Measurements from ENCODE around the gene SDK2.

Gene SDK2

DNA sequence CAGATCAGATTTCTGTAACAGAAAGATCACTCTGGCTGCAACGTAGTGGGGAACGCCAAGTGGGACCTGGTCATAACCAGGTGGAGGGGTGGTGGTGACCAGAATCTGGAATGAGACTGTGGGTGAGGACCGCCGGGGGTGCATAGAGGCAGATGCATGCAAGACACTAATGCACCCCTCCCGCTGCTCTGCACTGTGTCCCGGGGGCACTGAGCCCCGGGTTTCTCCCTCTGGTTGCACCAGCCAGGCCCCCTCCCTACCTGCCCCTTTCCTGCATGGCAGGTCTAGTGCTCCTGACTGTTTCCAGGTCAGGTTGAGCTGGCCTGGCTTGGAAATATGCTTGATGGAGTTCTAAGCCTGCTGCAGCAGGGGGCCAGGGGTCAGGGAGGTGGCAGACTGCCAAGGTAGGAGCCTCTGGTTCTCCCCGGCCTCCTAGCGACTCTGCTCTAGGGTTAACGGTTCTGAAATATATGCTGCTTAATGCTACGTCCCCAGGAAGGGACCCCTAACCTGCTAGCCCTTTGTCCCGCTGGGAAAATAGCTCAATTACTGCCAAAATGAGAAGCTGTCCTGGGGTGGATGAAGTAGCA lies 94.3 kb downstream of the SDK2 start:
- H3K4me3 ChIP-seq (ENCODE audit: low read depth in 1 of 2, low read length in 2 of 2) = no peak overlapping the region
- no peaks in the 10 kb centered on the region for H3K36me3 ChIP-seq (ENCODE audit: control insufficient read depth in 1 of 2, insufficient read depth in 2 of 2, low read length in 2 of 2)
- H3K4me1 ChIP-seq (ENCODE audit: control insufficient read depth in 1 of 2, insufficient read depth in 2 of 2, low read length in 2 of 2) = no peaks in the 10 kb centered on the region
- H3K27ac ChIP-seq (ENCODE audit: low read length) = no peak overlapping the region
- no peaks in the 10 kb centered on the region for H3K27me3 ChIP-seq (ENCODE audit: low read depth, low read length)
- H3K9me3 ChIP-seq (ENCODE audit: control insufficient read depth in 1 of 2, low read length in 2 of 2) = no peaks in the 10 kb centered on the region

DNA sequence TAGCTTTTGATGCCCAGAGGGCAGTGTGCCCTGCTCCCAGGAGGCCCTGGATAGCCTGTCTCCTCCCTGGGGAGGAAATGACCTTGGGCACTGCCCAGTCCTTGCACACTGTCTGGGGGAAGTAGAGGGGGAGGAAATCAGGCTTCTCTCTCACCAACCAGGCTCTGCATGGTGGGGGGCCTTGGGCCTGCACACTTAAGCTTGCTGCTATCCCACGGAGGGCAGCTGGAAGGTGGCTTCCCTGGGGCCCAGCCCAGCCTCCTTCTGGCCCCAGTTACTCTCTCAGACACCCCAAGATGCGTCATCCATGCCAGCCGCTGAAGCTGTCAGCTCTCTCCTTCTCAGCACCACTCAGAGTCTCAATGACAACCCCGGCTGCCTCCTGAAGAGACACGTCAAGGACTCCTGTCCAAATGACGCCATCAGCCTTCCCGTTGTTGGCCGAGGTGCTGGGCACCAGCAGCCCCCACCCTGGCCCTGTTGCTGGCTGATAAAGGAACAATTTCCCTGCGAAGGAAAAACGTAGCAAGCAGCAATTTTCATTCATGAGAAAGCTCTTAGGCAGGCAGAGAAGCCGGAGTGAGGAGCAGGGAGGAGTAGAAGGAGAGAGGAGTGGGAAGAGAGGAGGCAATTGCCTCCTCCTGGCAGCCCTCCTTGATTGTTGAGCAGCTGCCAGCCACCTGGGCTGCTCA lies 95.5 kb downstream of the SDK2 start:
- Histone ChIP-seq H3K4me1 (ENCODE audit: control insufficient read depth in 1 of 2, insufficient read depth in 2 of 2, low read length in 2 of 2) (no peaks in the 10 kb centered on the region), H3K27ac (ENCODE audit: low read length) (no peak overlapping the region), H3K27me3 (ENCODE audit: low read depth, low read length) (no peaks in the 10 kb centered on the region), H3K9me3 (ENCODE audit: control insufficient read depth in 1 of 2, low read length in 2 of 2) (no peaks in the 10 kb centered on the region), H3K36me3 (ENCODE audit: control insufficient read depth in 1 of 2, insufficient read depth in 2 of 2, low read length in 2 of 2) (no peaks in the 10 kb centered on the region), H3K4me3 (ENCODE audit: low read depth in 1 of 2, low read length in 2 of 2) (no peak overlapping the region)

DNA sequence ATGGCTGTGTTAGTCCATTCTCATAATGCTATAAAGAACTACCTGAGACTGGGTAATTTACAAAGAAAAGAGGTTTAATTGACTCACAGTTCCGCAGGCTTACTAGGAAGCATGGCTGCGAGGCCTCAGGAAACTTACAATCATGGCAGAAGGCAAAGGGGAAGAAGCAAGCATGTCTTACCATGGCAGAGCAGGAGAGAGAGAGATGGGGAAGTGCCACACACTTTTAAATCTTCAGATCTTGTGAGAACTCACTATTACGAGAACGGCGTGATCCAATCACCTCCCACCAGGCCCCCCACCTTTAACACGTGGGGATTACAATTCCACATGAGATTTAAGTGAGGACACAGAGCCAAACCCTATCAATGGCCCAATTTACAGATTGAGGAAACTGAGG lies 96.5 kb downstream of the SDK2 start:
- Histone ChIP-seq H3K9me3 (ENCODE audit: control insufficient read depth in 1 of 2, low read length in 2 of 2) (no peaks in the 10 kb centered on the region), H3K4me3 (ENCODE audit: low read depth in 1 of 2, low read length in 2 of 2) (no peak overlapping the region), H3K36me3 (ENCODE audit: control insufficient read depth in 1 of 2, insufficient read depth in 2 of 2, low read length in 2 of 2) (no peaks in the 10 kb centered on the region), H3K27me3 (ENCODE audit: low read depth, low read length) (no peaks in the 10 kb centered on the region), H3K27ac (ENCODE audit: low read length) (no peak overlapping the region), H3K4me1 (ENCODE audit: control insufficient read depth in 1 of 2, insufficient read depth in 2 of 2, low read length in 2 of 2) (no peaks in the 10 kb centered on the region)

DNA sequence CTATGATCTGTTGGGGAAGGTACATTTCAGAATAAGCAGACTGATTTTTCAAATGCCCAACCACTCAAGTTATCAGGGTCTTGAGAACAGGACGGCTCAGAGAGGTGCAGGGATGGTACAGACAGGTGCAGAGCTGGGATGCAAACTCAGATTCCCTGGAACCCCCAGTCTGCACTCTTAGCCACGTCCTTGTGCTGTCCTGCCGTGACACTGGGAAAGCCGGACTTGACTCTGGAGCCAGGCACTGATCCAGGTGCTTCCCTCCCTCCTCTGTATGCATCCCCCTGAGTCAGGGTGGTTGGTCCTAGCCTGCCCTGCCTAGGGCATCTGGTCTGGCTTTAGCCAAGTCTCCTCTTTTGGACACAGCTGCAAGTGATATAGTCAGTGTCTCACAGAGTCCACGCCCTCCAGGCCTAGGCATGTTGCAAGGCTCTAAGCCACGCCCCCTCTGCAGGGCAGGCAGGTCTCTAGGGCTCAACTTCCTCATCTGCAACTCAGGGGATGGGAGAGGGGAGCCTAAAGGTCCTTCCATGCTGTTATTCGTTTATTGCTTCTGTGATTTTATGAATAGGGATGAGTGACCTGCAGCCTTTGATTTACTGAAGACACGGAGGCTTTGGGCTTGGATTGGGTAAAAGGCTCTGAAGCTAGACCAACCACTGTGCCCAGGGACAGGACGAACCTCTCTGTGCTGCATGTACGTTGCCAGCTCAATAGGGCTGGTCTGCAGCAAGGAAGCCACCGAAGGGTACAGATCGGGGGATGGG lies 97.3 kb downstream of the SDK2 start:
- no peaks in the 10 kb centered on the region for H3K9me3 ChIP-seq (ENCODE audit: control insufficient read depth in 1 of 2, low read length in 2 of 2)
- H3K27me3 ChIP-seq (ENCODE audit: low read depth, low read length) = no peaks in the 10 kb centered on the region
- H3K27ac ChIP-seq (ENCODE audit: low read length) = no peak overlapping the region
- no peak overlapping the region for H3K4me3 ChIP-seq (ENCODE audit: low read depth in 1 of 2, low read length in 2 of 2)
- no peaks in the 10 kb centered on the region for H3K36me3 ChIP-seq (ENCODE audit: control insufficient read depth in 1 of 2, insufficient read depth in 2 of 2, low read length in 2 of 2)
- H3K4me1 ChIP-seq (ENCODE audit: control insufficient read depth in 1 of 2, insufficient read depth in 2 of 2, low read length in 2 of 2) = no peaks in the 10 kb centered on the region

DNA sequence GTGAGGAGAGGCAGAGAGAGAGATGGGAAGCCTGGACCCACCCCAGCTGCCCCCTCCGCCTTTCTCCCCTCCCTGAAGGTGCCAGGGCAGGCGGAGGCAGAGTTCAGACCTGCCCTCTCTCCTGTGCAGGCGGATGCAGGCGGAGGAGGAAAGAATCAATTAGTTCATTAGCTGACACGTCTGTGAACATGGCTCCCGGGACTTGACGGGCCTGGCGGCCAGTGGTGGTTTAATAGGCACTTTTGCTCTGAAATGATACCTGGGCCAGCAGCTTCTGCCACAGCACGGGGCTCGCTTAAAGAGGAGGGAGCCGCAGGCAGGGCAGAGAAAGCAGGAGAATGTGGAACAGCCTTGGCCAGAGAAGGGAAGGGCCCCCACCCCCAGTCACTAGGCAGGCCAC lies 98.1 kb downstream of the SDK2 start:
- H3K9me3 ChIP-seq (ENCODE audit: control insufficient read depth in 1 of 2, low read length in 2 of 2) = no peaks in the 10 kb centered on the region
- H3K4me3 ChIP-seq (ENCODE audit: low read depth in 1 of 2, low read length in 2 of 2) = no peak overlapping the region
- H3K27ac ChIP-seq (ENCODE audit: low read length) = no peak overlapping the region
- H3K36me3 ChIP-seq (ENCODE audit: control insufficient read depth in 1 of 2, insufficient read depth in 2 of 2, low read length in 2 of 2) = no peaks in the 10 kb centered on the region
- no peaks in the 10 kb centered on the region for H3K4me1 ChIP-seq (ENCODE audit: control insufficient read depth in 1 of 2, insufficient read depth in 2 of 2, low read length in 2 of 2)
- no peaks in the 10 kb centered on the region for H3K27me3 ChIP-seq (ENCODE audit: low read depth, low read length)

DNA sequence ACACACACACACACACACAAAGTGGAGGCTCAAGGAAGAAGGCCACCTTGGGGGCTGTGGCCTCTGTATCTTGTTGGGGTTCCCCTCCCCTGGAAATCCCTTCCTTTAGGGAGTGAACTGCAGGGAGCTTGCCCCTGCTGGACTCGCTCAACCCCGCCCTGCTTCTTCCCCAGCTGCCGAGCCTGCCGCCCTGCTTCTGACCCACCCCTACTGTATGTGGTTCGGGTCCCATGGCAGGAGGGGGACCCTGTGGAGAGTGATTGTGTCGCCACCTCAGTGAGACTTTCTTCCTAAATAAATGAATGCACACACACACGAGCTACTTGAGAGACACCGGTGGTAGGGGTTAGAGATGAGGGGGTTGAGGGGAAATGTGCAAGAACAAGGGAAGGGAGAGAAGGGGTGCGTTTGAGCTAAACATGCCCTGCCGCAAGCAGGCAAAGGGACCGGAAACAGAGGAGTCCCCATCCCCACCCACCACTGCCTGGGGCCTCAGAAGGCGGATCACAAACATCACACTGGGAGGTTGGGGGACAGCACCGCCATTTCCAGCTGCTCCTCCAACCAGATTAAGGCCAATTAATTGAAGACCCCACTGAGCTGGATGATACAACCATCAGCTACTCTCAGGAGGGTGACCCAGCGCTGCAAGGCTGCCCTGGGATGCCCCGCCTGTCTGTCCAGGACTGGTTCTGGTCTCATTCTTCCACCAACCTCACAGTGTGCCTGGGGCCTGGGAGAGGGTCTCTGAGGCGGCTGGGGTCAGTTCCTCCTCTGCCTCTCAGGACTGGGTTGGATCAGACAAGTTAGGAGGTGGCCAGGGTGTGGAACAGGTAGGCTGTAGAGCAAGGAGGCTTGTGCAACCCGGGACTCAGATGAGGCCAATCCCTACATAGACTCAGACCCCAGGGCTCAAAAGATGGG lies 98.9 kb downstream of the SDK2 start:
- Histone ChIP-seq H3K4me1 (ENCODE audit: control insufficient read depth in 1 of 2, insufficient read depth in 2 of 2, low read length in 2 of 2) (no peaks in the 10 kb centered on the region), H3K27me3 (ENCODE audit: low read depth, low read length) (no peaks in the 10 kb centered on the region), H3K9me3 (ENCODE audit: control insufficient read depth in 1 of 2, low read length in 2 of 2) (no peaks in the 10 kb centered on the region), H3K4me3 (ENCODE audit: low read depth in 1 of 2, low read length in 2 of 2) (no peak overlapping the region), H3K36me3 (ENCODE audit: control insufficient read depth in 1 of 2, insufficient read depth in 2 of 2, low read length in 2 of 2) (no peaks in the 10 kb centered on the region), H3K27ac (ENCODE audit: low read length) (no peak overlapping the region)

DNA sequence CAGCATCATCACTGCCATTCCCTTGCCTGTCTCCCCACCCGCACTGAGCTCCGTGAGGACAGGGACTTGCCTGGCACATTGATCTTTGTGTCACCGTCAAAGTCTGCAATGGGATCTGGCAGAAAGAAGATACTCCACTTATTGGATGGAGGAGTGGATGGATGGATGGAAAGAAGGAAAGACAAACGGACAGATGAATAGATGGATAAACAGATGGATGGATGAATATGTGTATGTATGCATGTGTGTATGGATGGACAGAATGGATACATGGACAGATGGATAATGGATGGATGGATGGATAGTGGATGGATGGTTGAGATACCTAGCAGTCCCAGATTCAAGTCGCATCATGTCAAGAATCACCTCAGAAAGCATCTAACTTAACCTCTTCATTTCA lies 99.9 kb downstream of the SDK2 start:
- no peaks in the 10 kb centered on the region for H3K27me3 ChIP-seq (ENCODE audit: low read depth, low read length)
- no peak overlapping the region for H3K27ac ChIP-seq (ENCODE audit: low read length)
- H3K4me3 ChIP-seq (ENCODE audit: low read depth in 1 of 2, low read length in 2 of 2) = no peak overlapping the region
- H3K36me3 ChIP-seq (ENCODE audit: control insufficient read depth in 1 of 2, insufficient read depth in 2 of 2, low read length in 2 of 2) = no peaks in the 10 kb centered on the region
- H3K4me1 ChIP-seq (ENCODE audit: control insufficient read depth in 1 of 2, insufficient read depth in 2 of 2, low read length in 2 of 2) = no peaks in the 10 kb centered on the region
- no peaks in the 10 kb centered on the region for H3K9me3 ChIP-seq (ENCODE audit: control insufficient read depth in 1 of 2, low read length in 2 of 2)

DNA sequence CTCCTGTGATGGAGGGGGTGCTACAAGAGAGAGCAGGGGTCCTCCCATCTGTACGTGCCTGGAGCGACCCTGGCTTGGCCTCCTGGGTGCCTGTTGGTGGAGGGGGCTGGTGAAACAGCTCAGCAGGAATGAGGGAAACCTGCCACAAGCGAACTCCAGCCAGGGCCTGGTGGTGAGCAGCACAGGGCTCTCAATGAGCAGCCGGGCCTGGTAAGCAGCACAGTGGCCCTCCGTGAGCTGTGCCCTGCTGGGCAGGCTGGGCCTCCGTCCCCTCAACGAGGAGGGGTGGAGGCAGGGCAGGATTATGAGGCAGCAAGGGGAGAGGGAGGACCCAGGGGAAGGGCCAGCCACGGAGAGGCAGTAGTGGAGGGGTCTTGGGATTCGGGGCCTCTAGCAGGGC lies 101.9 kb downstream of the SDK2 start:
- no peaks in the 10 kb centered on the region for H3K9me3 ChIP-seq (ENCODE audit: control insufficient read depth in 1 of 2, low read length in 2 of 2)
- H3K27ac ChIP-seq (ENCODE audit: low read length) = no peak overlapping the region
- H3K4me1 ChIP-seq (ENCODE audit: control insufficient read depth in 1 of 2, insufficient read depth in 2 of 2, low read length in 2 of 2) = no peaks in the 10 kb centered on the region
- no peaks in the 10 kb centered on the region for H3K36me3 ChIP-seq (ENCODE audit: control insufficient read depth in 1 of 2, insufficient read depth in 2 of 2, low read length in 2 of 2)
- no peaks in the 10 kb centered on the region for H3K27me3 ChIP-seq (ENCODE audit: low read depth, low read length)
- no peak overlapping the region for H3K4me3 ChIP-seq (ENCODE audit: low read depth in 1 of 2, low read length in 2 of 2)

DNA sequence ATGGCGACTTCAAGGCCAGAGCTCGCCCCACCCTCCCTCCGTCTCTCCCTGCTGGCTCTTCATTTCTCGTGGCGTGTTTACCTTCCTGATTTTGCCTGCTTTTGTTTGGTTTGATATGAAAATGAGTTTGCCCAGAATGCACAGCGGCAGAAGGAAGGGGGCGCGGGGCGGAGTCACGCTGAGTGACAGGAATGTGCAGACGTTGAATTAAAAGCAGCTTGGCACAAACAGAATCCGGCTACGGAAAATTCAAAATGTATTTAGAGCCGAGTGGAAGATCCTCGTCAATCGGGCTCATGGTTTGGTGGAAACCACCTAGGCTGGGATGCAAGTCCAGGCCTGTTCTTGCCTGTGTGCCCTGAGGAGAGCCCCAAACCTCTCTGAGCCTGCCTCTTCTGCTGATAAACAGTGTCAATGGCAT lies 102.7 kb downstream of the SDK2 start:
- no peaks in the 10 kb centered on the region for H3K27me3 ChIP-seq (ENCODE audit: low read depth, low read length)
- H3K4me3 ChIP-seq (ENCODE audit: low read depth in 1 of 2, low read length in 2 of 2) = no peak overlapping the region
- H3K9me3 ChIP-seq (ENCODE audit: control insufficient read depth in 1 of 2, low read length in 2 of 2) = no peaks in the 10 kb centered on the region
- H3K4me1 ChIP-seq (ENCODE audit: control insufficient read depth in 1 of 2, insufficient read depth in 2 of 2, low read length in 2 of 2) = no peaks in the 10 kb centered on the region
- H3K27ac ChIP-seq (ENCODE audit: low read length) = no peak overlapping the region
- H3K36me3 ChIP-seq (ENCODE audit: control insufficient read depth in 1 of 2, insufficient read depth in 2 of 2, low read length in 2 of 2) = no peaks in the 10 kb centered on the region

DNA sequence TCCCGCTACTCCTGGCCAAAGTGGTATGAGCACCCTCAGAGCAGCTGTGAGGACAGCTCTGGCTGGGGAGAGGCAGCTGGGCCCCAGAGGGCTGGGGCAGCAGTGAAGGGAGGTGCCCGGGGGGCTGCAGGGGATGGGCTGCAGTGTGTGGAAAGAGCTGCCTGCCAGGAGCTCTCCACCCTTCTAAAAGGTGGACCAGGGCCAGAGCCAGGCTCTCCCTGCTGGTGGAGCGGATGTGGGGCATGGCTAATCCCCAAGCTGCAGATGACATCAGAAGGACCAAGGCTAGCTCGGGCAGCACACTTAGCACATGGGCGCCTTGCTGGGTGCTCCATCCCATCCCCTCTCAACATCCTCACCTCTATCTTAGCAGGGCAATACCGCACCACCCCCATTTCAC lies 103.1 kb downstream of the SDK2 start:
- Histone ChIP-seq H3K4me3 (ENCODE audit: low read depth in 1 of 2, low read length in 2 of 2) (no peak overlapping the region), H3K9me3 (ENCODE audit: control insufficient read depth in 1 of 2, low read length in 2 of 2) (no peaks in the 10 kb centered on the region), H3K36me3 (ENCODE audit: control insufficient read depth in 1 of 2, insufficient read depth in 2 of 2, low read length in 2 of 2) (no peaks in the 10 kb centered on the region), H3K4me1 (ENCODE audit: control insufficient read depth in 1 of 2, insufficient read depth in 2 of 2, low read length in 2 of 2) (no peaks in the 10 kb centered on the region), H3K27me3 (ENCODE audit: low read depth, low read length) (no peaks in the 10 kb centered on the region), H3K27ac (ENCODE audit: low read length) (no peak overlapping the region)

DNA sequence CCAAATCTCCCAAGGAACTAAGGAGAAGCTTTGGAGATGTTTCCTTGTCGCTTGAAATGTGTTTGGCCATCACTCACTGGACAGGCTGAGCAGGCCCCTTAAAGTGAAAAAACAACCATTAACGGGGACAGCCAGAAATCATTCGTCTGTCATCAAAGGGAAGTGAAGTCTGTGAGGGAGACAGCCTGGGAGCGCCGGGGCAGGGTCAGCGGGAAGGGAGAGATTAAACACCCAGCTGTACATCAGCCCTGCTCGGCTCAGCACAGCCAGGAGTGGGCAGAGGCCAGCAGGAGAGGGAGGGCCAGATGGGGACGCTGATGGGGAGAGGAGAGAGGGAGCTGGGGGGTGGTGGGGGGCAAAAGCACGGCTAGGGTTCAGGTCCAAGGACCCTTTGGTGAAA lies 105.1 kb downstream of the SDK2 start:
- H3K9me3 ChIP-seq (ENCODE audit: control insufficient read depth in 1 of 2, low read length in 2 of 2) = no peaks in the 10 kb centered on the region
- H3K4me3 ChIP-seq (ENCODE audit: low read depth in 1 of 2, low read length in 2 of 2) = no peak overlapping the region
- H3K27me3 ChIP-seq (ENCODE audit: low read depth, low read length) = no peaks in the 10 kb centered on the region
- H3K36me3 ChIP-seq (ENCODE audit: control insufficient read depth in 1 of 2, insufficient read depth in 2 of 2, low read length in 2 of 2) = no peaks in the 10 kb centered on the region
- no peak overlapping the region for H3K27ac ChIP-seq (ENCODE audit: low read length)
- H3K4me1 ChIP-seq (ENCODE audit: control insufficient read depth in 1 of 2, insufficient read depth in 2 of 2, low read length in 2 of 2) = no peaks in the 10 kb centered on the region

Measured in muscle layer of duodenum (tissue), 2 donors.